A549 (cell line): ENCODE measurements around the gene SLC9A9.

Source experiments
- CEBPB ChIP-seq, 2 experiments: fragments of >200 bp in 1 of 2; sonication (Bioruptor Twin) in 1 of 2; formaldehyde crosslinking in 1 of 2; IDR thresholded peaks; 2 replicates each; pipeline ENCODE4 v1.6.1; 2012 to 2016
- CTCF ChIP-seq: fragments of >200 bp; sonication (Bioruptor Twin); formaldehyde crosslinking; IDR thresholded peaks from 3 replicates; pipeline ENCODE4 v1.5.1; 2016
- EP300 ChIP-seq, 2 experiments: fragments of >200 bp; sonication (Bioruptor Twin); formaldehyde crosslinking; IDR thresholded peaks; 2 replicates in 1 of 2; 3 replicates in 1 of 2; pipeline ENCODE4 v1.6.1; 2016 to 2017
- FOSL2 ChIP-seq, 2 experiments: fragments of 450-650 bp in 1 of 2; fragments of >200 bp in 1 of 2; sonication (Bioruptor Twin) in 1 of 2; formaldehyde crosslinking; IDR thresholded peaks; 2 replicates each; pipeline versions ENCODE4 v1.5.0 to v1.6.1; 2016 to 2020; ENCODE audit warnings: mild to moderate bottlenecking in 1 of 2, moderate library complexity in 1 of 2
- HES2 ChIP-seq: fragments of >200 bp; sonication (Bioruptor Twin); formaldehyde crosslinking; IDR thresholded peaks from 2 replicates; pipeline ENCODE4 v1.6.1; 2016
- NPAS2 ChIP-seq: fragments of 250-450 bp; sonication (Bioruptor Pico); IDR thresholded peaks from 2 replicates; pipeline ENCODE4 v1.8.0; 2022; ENCODE audit warnings: mild to moderate bottlenecking, moderate library complexity, borderline replicate concordance
- POLR2A ChIP-seq: IDR thresholded peaks from 2 replicates; pipeline ENCODE4 v1.6.1; 2012; ENCODE audit warnings: mild to moderate bottlenecking, low read length
- RAD21 ChIP-seq, 2 experiments: fragments of >200 bp in 1 of 2; sonication (Bioruptor Twin) in 1 of 2; formaldehyde crosslinking in 1 of 2; IDR thresholded peaks in 1 of 2; conservative IDR thresholded peaks in 1 of 2; 2 replicates in 1 of 2; 3 replicates in 1 of 2; pipeline ENCODE4 v1.6.1; 2012 to 2018; ENCODE audit warnings: inconsistent platforms in 1 of 2
- SMC3 ChIP-seq: fragments of >200 bp; sonication (Bioruptor Twin); formaldehyde crosslinking; IDR thresholded peaks from 3 replicates; pipeline ENCODE4 v1.6.1; 2018; ENCODE audit warnings: inconsistent platforms

- TF ChIP-seq CEBPB (IDR thresholded peaks at IDR 0.05) (no peak), RAD21 (conservative IDR thresholded peaks at IDR 0.05 in 1 of 2, IDR thresholded peaks at IDR 0.05 in 1 of 2) (no peak), POLR2A (no peak), CTCF (no peak), EP300 (IDR thresholded peaks at IDR 0.05) (no peak), HES2 (no peak), NPAS2 (no peak), SMC3 (no peak), FOSL2 (IDR thresholded peaks at IDR 0.05) (no peak), FOSL2 (CRISPR knock-in tag; IDR thresholded peaks at IDR 0.05) (no peak)
Observed at GRCh38 chr3:143783851-143784370, 64.4 kb downstream of the SLC9A9 start.
